GM21529 (cell line): Measurements from ENCODE around the gene PLCB3.
A peak's percentile ranks its signal among the peaks of the same experiment; 100 is the strongest.

ENCODE experiments used
- ATAC-seq: cut with Tn5 transposase; IDR thresholded peaks from one replicate; pipeline ENCODE4 v1.9.1; 2021; ENCODE audit not compliant: unreplicated experiment

The PLCB3 gene

GRCh38 chr11:64251016-64251752 lies at the start of gene PLCB3:
Gene PLCB3, plus strand, starts transcription at chr11:64251530. Its CDS starts 120 bp downstream, at chr11:64251650.
- peak; percentile 43 for ATAC-seq

DNA sequence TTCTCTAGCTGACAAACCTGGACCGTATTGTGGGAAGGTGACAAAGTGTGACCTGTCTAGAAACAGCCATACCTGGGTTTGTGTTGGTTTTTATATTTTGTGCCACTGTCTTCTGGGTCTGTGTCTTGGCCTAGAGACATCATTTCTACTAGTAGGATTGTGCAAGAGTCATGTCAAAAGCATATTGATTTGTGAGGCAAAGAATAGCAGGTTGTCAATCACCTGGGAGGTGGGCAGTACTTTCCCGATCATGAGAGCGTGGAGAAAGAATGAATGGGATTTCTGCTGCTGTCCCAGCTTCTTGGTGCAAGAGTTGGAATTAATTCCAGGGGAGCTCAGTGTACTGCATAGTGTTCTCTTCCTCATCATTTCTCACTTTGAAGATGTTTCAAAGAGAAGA lies 49.8 kb upstream of the PLCB3 start:
- ATAC-seq, result no peak

GRCh38 chr11:64202992-64203391 lies 48.3 kb upstream of the PLCB3 start:
- no peak for ATAC-seq

DNA sequence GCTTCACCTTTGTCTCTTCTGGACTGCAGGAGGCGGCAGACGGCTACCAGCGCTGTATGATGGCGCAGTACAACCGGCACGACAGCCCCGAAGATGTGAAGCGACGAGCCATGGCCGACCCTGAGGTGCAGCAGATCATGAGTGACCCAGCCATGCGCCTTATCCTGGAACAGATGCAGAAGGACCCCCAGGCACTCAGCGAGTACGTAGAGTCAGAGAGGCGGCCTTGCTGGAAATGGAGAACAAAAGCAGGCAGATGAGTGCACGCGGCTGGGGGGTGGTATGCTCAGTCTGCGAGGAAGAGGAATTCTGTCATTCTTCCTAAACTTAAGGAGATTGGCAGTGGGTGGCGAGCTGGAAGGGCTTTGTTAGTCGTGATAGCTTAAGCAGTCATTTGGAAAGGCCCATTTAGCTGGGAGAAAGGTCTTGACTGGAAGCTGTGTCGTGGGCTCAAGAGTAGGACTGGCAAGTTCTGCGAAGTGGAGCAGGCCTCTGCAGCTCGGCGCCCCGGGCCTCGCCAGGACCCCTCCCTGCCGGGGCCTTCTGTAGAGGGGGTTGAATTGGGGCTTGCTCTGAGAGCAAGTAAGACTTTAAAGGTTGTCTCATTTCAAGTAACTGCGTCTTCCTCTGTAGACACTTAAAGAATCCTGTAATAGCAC lies 47.8 kb upstream of the PLCB3 start:
- ATAC-seq, result no peak

- ATAC-seq, result no peak
Observed at GRCh38 chr11:64204080-64204440, 47.3 kb upstream of the PLCB3 start.

DNA sequence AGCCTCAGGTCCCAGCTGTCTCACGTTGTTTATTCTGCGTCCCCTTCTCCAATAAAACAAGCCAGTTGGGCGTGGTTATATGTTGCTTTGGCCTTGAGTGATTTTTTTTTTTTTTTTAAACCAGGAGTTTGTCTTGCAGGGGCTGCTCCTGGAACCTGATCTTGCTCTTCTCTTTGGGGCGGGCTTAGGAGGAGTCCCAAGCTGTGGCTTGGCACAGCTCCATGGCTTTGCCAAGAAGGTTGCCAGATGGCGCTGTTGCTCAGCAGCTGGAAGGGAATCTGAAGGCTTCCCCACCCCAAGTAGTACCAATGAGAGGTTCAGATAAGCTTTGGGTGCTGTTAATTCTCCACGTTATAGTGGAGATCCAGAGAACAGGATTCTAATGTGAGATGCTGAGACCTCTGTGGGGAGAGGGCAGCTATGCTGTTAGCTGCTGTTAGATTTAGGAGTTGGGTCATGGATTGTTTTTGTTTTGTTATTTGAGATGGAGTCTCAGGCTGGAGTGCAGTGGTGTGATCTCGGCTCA lies 46.8 kb upstream of the PLCB3 start:
- no peak for ATAC-seq

- ATAC-seq, result peak; percentile 47
Observed at GRCh38 chr11:64206457-64207255, 44.7 kb upstream of the PLCB3 start, which contains the start of gene FERMT3. Gene FERMT3, plus strand, starts transcription at chr11:64206721. Its CDS starts 644 bp downstream, at chr11:64207365.

GRCh38 chr11:64207256-64208085 lies 43.9 kb upstream of the PLCB3 start:
- ATAC-seq, result peak; percentile 62

GRCh38 chr11:64208086-64208795 lies 43.1 kb upstream of the PLCB3 start:
- no peak for ATAC-seq

DNA sequence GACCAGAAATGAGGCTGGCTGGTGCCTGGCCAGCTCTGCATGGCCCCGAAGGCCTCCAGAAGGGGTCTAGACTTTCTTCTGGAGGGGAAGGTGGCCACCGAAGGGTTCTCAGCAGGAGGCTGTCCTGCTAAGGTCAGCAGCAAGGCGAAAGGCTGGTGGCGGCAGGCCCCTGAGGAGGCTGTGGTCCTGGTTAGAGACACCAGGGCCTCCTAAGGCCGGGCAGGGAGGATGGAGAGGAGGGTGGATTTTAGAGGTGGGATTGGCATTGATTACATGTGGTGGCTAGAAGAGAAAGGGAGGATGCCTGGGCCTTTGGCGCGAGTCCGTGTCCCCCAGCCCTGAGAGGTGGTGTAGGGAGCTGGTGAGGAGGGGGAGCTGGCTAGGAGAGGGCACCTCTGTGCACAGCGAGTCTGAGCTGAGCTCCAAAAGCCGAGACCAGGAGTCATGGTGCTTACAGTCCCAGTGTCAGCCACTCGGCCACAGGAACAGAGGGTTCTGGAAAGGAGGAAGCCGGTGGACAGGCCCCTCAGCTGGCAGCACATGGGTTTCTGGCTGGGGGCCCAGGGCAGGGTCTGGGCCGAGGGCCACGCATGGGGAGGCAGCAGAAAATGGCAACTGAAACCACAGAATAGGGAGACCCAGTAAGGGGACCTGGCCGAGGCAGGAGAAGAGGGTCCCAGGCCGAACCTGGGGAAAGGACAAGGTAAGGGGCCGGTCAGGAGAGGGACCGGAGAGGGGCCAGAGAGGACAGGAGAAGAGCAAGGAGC lies 42.4 kb upstream of the PLCB3 start:
- ATAC-seq, result no peak

DNA sequence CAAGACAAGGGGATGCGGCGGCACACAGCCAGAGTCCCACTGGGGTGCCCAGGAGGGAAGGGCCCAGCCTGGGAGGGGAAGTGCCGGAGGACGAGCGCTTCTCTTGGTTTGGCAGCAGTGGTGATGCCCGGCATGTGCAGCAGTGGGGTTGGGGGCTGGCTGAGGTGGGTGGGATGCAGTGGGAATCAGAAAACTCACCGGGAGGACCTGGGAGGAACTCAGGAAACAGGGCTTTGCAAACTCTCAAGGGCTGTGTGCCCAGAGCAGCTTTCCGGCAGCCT lies 41.8 kb upstream of the PLCB3 start:
- no peak for ATAC-seq

DNA sequence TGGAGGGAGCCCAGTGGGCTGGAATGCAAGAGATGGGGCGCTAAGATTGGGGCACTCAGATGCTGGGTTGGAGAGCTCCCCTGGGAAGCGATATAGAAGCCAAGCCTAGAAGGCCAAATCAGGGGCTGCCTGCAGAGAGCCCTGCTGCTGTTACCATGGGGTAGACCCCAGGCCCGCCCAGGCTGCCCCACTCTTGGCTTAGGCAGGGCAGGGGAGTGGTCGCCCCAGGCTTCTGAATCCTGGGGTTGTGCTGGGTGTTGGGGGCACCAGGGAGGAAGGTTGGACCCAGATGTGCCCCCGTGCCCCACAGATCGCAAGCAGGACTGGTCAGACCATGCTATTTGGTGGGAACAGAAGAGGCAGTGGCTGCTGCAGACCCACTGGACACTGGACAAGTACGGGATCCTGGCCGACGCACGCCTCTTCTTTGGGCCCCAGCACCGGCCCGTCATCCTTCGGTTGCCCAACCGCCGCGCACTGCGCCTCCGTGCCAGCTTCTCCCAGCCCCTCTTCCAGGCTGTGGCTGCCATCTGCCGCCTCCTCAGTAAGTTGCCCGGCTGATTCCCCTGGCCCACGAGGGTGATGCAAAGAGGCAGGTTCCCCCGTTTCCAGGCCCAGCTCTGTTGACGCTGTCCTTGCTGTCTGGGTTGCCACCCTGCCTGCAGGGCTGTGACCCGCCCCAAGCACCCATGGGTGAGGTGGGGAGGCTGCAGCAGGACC lies 40.9 kb upstream of the PLCB3 start:
- no peak for ATAC-seq

- no peak for ATAC-seq
Observed at GRCh38 chr11:64211181-64211872, 40.0 kb upstream of the PLCB3 start.

DNA sequence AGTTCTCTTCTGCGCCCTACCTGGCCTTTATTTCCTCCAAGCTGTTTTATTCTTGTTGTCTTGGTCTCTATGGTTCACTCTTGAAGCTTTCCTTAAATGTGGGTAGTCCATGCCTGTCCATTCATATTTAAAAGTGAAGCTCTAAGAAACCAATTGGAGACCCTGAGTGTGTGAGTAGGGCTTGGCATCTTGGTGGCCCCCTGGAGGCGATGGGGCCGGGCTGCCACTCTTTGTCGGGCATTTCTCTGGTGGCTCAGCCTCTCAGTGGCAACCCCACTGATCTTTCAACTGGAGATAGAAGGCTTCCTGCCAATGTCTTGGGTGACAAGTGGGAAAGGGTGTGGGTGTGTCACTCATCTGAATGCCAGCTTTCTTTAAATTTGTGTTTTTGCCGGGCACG lies 34.5 kb upstream of the PLCB3 start:
- ATAC-seq, result no peak

DNA sequence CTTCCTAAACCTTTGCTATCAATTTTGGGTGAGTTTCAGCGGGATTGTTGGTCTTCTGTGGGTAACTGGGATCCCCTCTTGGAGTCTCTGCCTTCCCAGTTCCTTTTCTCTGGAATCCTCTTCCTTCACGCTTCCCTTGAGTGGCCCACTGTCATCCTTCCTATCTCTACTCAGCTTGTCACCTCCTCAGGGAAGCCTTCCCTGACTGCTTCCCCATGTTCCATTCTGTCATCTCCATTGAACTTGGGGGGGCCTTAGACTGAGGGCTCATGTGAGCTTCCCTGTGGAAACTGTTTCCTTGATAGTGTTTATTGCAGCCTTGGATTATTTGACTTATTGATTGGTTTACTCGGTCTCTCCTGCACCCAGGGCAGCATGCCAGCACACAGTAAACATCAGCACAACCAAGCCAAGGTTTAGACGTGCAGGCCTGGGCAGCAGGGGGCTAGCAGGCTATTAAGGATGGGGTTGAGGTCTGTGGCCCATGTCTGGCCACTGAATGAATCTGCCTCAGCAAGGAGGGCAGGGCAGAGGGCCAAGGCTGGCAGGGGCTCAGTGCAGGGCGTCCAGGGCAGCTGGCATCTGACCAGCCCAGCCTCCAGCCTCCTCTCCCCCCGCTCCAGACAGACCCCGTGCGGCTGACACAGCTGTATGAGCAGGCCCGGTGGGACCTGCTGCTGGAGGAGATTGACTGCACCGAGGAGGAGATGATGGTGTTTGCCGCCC lies 32.5 kb upstream of the PLCB3 start:
- ATAC-seq, result no peak

- ATAC-seq, result no peak
Observed at GRCh38 chr11:64219354-64219684, 32.0 kb upstream of the PLCB3 start.

- ATAC-seq, result no peak
Observed at GRCh38 chr11:64219755-64220154, 31.6 kb upstream of the PLCB3 start.

GRCh38 chr11:64220271-64220670 lies 31.1 kb upstream of the PLCB3 start:
- ATAC-seq, result no peak
